ENCODE data around the gene FGG. TPM values are rescaled to one million over a fixed set of nuclear protein-coding genes. Genes with fewer than 3 reads are reported as not detected.

FGG gene
- total and polyA plus RNA-seq, 2 of the 13 experiments (the other 11 are each of a cell fraction or from before 2014, with no cell fraction given), result 1,037 to 2,423 TPM

DNA sequence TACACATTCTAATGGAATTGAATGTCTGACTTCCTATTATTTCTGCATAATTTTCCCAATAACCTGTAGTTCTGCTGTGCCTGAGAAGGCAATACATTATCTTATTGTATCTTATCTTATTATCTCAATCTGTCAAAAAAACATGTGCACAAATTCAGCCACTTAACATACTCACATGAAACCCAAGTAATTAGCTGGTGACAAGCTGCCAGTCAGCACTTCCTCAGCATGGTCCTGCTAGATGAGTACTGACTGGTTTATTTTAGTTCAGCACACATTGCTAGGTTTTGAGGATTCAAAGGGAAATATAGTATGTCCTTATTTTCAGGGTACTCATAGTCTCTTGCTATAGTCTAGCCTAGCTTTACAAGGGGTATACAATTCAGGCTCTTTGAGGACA, 17.9 kb upstream of the FGG start:
- H3K79me2 ChIP-seq (ENCODE audit: insufficient read depth, low read length), result no peaks in the 10 kb centered on the region
- H3K36me3 ChIP-seq (replicated peaks in 1 of 2; ENCODE audit: control insufficient read depth in 1 of 2, insufficient read depth in 2 of 2, low read length in 2 of 2), result no peaks in the 10 kb centered on the region
- no peak overlapping the region for H3K27ac ChIP-seq (ENCODE audit: extremely low read length, insufficient read depth, low read length)
- ChIA-PET CTCF (ENCODE audit: low intra/inter-chr PET ratio, low total read pairs) (no interaction called here), POLR2A (no interaction called here)
- H2AFZ ChIP-seq (ENCODE audit: low read length), result no peak overlapping the region
- H3K9me3 ChIP-seq (ENCODE audit: low read length), result no peaks in the 10 kb centered on the region
- H3K4me1 ChIP-seq (ENCODE audit: insufficient read depth, low read length), result peaks cover 14% of the 10 kb centered on the region
- FAIRE-seq (no peak), ATAC-seq (no peak), DNase-seq (ENCODE audit: low spot score) (no peak)
- in situ Hi-C loops (cut with HindIII; ENCODE audit: extremely low pct_ligation_motif_present, low pct_unique_long_range_greater_than_20kb) (loop anchor here (25.0 kb wide), 2 partner anchors 307 to 732 kb away; no protein-coding TSS in a partner anchor), intact Hi-C loops (cut with micrococcal nuclease; ENCODE audit: unreplicated experiment) (no loop called here)
- H3K4me2 ChIP-seq (ENCODE audit: low read depth, low read length), result no peak overlapping the region
- no peak for TF ChIP-seq KLF11 (CRISPR knock-in tag; IDR thresholded peaks at IDR 0.05)
- no peak for TF ChIP-seq TAF1 (CRISPR knock-in tag; IDR thresholded peaks at IDR 0.05)
- TF ChIP-seq TGIF2 (CRISPR knock-in tag; IDR thresholded peaks at IDR 0.05), result no peak
- no peak for TF ChIP-seq ZSCAN9 (CRISPR knock-in tag; IDR thresholded peaks at IDR 0.05; ENCODE audit: borderline replicate concordance)
- TF ChIP-seq AGO2 (optimal IDR thresholded peaks at IDR 0.05; ENCODE audit: low read depth, low read length), result no peak
- no peak for TF ChIP-seq ZNF383 (CRISPR knock-in tag; IDR thresholded peaks at IDR 0.05; ENCODE audit: borderline replicate concordance)
- TF ChIP-seq MZF1 (CRISPR knock-in tag; IDR thresholded peaks at IDR 0.05; ENCODE audit: borderline replicate concordance), result no peak
- no peak for TF ChIP-seq ZNF713 (CRISPR knock-in tag; IDR thresholded peaks at IDR 0.05)
- TF ChIP-seq NBN (conservative IDR thresholded peaks at IDR 0.05), result no peak
- TF ChIP-seq TBP (CRISPR knock-in tag; IDR thresholded peaks at IDR 0.05), result no peak
- no peaks in the 10 kb centered on the region for H4K20me1 ChIP-seq (ENCODE audit: insufficient read depth, low read length)
- peaks cover 0 to 29% of the 10 kb centered on the region in 2 experiments; a peak in 4 of 5 replicates for H3K27me3 ChIP-seq (ENCODE audit: control insufficient read depth in 1 of 2, insufficient read depth in 2 of 2, low read length in 2 of 2)
- no TSS peak for BruUV-seq (replicated peaks)
- H3K4me3 ChIP-seq (replicated peaks in 1 of 3; ENCODE audit: insufficient read depth in 1 of 3, low read depth in 2 of 3, low read length in 3 of 3), result no peak overlapping the region
- H3K9ac ChIP-seq (ENCODE audit: insufficient read depth, low read depth, low read length), result no peak overlapping the region

DNA sequence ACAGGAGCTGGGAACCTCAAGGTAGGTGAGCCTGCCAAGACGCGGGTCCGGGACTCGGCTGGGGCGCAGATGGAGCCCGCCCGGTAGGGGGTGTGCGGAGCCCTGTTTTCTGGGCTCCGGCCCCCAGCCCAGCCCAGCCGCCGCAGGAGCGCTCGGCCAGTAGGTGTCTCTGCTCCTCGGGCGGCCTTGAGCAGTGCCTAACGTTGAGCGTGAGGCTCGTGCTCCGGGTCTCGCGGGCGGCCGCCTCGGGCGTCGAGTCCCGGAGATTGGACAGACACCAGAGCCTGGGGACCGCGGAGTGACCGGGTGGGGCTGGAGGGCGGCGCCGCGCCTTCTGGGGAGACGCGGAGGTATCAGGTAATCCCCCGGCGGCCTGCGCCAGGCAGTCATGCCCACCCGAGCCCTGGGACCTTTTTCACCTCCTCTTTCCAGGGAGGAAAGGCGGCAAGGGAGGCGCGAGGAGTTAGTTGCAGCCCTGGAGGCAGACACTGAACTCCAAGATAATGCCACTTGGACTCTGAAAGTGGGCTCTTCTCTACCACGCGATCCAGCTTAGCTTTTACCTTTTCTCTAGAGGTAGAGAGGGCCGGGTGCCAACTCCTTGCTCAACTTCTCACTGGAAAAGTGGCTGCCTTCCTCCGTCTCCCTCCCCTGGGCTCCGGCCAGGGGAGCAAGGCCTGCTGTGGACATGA, 14.5 kb upstream of the FGG start:
- peak overlapping the region; percentile 51 for H3K4me2 ChIP-seq (ENCODE audit: low read depth, low read length)
- H3K4me3 ChIP-seq (replicated peaks in 1 of 3; ENCODE audit: insufficient read depth in 1 of 3, low read depth in 2 of 3, low read length in 3 of 3), result peak overlapping the region in 1 of 3 experiments; percentile 34; a peak in 1 of 6 replicates
- no peak for FAIRE-seq
- 27% methylated on average over 16 of the region's 48 CpGs for WGBS (ENCODE audit: low lambda C conversion rate)
- peaks cover 0 to 33% of the 10 kb centered on the region in 2 experiments; a peak in 4 of 5 replicates for H3K27me3 ChIP-seq (ENCODE audit: control insufficient read depth in 1 of 2, insufficient read depth in 2 of 2, low read length in 2 of 2)
- H3K9me3 ChIP-seq (ENCODE audit: low read length), result no peaks in the 10 kb centered on the region
- ChIA-PET CTCF (ENCODE audit: low intra/inter-chr PET ratio, low total read pairs) (interaction anchor here (1.2 to 2.2 kb wide), 2 partner anchors 77 to 153 kb away, joined by 5 to 8 read pairs; partner anchors contain the start of gene PLRG1), POLR2A (no interaction called here)
- no peaks in the 10 kb centered on the region for H3K79me2 ChIP-seq (ENCODE audit: insufficient read depth, low read length)
- H3K36me3 ChIP-seq (replicated peaks in 1 of 2; ENCODE audit: control insufficient read depth in 1 of 2, insufficient read depth in 2 of 2, low read length in 2 of 2), result no peaks in the 10 kb centered on the region
- peak; percentile 99 for ATAC-seq
- BruUV-seq (replicated peaks), result no TSS peak
- intact Hi-C loops (cut with micrococcal nuclease; ENCODE audit: unreplicated experiment), result no loop called here
- H3K4me1 ChIP-seq (ENCODE audit: insufficient read depth, low read length), result peaks cover 18% of the 10 kb centered on the region
- no peaks in the 10 kb centered on the region for H4K20me1 ChIP-seq (ENCODE audit: insufficient read depth, low read length)
- no peak overlapping the region for H3K9ac ChIP-seq (ENCODE audit: insufficient read depth, low read depth, low read length)
- DNase-seq (ENCODE audit: low spot score), result peak; percentile 49
- no peak overlapping the region for H3K27ac ChIP-seq (ENCODE audit: extremely low read length, insufficient read depth, low read length)
- H2AFZ ChIP-seq (ENCODE audit: low read length), result no peak overlapping the region
- in situ Hi-C loops (cut with HindIII; ENCODE audit: extremely low pct_ligation_motif_present, low pct_unique_long_range_greater_than_20kb), result loop anchor here (25.0 kb wide), 2 partner anchors 310 to 735 kb away; no protein-coding TSS in a partner anchor
- peak; percentile 74; the same call in 1 of the 2 replicates for TF ChIP-seq ZNF605 (CRISPR knock-in tag; IDR thresholded peaks at IDR 0.05)
- TF ChIP-seq PRPF4 (IDR thresholded peaks at IDR 0.05; ENCODE audit: low read depth, low read length, poor library complexity, severe bottlenecking), result no peak
- TF ChIP-seq, protein P1, sequence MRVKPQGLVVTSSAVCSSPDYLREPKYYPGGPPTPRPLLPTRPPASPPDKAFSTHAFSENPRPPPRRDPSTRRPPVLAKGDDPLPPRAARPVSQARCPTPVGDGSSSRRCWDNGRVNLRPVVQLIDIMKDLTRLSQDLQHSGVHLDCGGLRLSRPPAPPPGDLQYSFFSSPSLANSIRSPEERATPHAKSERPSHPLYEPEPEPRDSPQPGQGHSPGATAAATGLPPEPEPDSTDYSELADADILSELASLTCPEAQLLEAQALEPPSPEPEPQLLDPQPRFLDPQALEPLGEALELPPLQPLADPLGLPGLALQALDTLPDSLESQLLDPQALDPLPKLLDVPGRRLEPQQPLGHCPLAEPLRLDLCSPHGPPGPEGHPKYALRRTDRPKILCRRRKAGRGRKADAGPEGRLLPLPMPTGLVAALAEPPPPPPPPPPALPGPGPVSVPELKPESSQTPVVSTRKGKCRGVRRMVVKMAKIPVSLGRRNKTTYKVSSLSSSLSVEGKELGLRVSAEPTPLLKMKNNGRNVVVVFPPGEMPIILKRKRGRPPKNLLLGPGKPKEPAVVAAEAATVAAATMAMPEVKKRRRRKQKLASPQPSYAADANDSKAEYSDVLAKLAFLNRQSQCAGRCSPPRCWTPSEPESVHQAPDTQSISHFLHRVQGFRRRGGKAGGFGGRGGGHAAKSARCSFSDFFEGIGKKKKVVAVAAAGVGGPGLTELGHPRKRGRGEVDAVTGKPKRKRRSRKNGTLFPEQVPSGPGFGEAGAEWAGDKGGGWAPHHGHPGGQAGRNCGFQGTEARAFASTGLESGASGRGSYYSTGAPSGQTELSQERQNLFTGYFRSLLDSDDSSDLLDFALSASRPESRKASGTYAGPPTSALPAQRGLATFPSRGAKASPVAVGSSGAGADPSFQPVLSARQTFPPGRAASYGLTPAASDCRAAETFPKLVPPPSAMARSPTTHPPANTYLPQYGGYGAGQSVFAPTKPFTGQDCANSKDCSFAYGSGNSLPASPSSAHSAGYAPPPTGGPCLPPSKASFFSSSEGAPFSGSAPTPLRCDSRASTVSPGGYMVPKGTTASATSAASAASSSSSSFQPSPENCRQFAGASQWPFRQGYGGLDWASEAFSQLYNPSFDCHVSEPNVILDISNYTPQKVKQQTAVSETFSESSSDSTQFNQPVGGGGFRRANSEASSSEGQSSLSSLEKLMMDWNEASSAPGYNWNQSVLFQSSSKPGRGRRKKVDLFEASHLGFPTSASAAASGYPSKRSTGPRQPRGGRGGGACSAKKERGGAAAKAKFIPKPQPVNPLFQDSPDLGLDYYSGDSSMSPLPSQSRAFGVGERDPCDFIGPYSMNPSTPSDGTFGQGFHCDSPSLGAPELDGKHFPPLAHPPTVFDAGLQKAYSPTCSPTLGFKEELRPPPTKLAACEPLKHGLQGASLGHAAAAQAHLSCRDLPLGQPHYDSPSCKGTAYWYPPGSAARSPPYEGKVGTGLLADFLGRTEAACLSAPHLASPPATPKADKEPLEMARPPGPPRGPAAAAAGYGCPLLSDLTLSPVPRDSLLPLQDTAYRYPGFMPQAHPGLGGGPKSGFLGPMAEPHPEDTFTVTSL (CRISPR knock-in tag; IDR thresholded peaks at IDR 0.05; ENCODE audit: borderline replicate concordance), result peak; percentile 39; the same call in 1 of the 2 replicates
- TF ChIP-seq NR2C2 (CRISPR knock-in tag; IDR thresholded peaks at IDR 0.05; ENCODE audit: borderline replicate concordance), result no peak

All from HepG2 (cell line).